GM12873 (cell line): Measurements from ENCODE around the gene CHFR.

Experiments
- TF ChIP-seq, protein P1 (sequence below): IDR thresholded peaks from 2 replicates; pipeline ENCODE4 v1.5.1; 2012; ENCODE audit warnings: low read depth, mild to moderate bottlenecking, moderate library complexity, low read length, control low read depth; ENCODE audit not compliant: insufficient read depth; ENCODE audit errors: missing control alignments

Gene CHFR

GRCh38 chr12:132921685-132922084 is 34.3 kb upstream of the CHFR start:
- TF ChIP-seq, protein P1, sequence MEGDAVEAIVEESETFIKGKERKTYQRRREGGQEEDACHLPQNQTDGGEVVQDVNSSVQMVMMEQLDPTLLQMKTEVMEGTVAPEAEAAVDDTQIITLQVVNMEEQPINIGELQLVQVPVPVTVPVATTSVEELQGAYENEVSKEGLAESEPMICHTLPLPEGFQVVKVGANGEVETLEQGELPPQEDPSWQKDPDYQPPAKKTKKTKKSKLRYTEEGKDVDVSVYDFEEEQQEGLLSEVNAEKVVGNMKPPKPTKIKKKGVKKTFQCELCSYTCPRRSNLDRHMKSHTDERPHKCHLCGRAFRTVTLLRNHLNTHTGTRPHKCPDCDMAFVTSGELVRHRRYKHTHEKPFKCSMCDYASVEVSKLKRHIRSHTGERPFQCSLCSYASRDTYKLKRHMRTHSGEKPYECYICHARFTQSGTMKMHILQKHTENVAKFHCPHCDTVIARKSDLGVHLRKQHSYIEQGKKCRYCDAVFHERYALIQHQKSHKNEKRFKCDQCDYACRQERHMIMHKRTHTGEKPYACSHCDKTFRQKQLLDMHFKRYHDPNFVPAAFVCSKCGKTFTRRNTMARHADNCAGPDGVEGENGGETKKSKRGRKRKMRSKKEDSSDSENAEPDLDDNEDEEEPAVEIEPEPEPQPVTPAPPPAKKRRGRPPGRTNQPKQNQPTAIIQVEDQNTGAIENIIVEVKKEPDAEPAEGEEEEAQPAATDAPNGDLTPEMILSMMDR: peak; percentile 26

DNA sequence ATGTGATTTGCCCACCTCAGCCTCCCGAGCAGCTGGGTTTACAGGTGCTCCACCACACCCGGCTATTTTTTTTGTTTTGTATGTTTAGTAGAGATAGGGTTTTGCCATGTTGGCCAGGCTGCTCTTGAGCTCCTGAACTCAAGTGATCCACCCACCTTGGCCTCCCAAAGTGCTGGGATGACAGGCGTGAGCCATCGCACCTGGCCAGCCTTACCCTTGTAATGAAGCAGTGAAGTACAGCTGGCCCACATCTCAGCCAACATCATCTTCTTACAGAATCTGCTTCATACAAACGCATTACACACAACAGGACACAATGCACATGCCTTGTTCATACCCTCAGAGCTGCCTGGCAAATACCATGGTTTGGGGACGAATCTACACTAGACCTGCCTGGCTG is 31.3 kb upstream of the CHFR start:
- TF ChIP-seq, protein P1: no peak

DNA sequence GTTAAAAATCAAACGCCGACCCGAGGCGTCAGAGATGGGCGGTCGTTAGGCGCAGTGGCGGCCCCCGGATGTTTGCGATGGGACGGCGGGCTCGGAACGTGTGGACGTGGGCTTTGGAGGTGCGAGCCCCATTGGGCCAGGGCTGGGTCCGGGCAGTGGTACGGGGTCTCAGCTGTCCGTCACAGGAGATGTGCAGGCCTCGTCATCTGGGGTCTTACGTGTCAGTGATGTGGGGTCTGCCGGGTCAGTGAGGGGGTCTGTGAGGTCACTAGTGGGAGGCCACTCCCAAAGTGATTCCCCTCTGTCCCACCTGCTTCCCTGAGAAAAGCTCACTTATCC is 21.6 kb upstream of the CHFR start:
- TF ChIP-seq, protein P1: no peak

GRCh38 chr12:132908145-132909029 is 21.0 kb upstream of the CHFR start:
- TF ChIP-seq, protein P1: no peak

- TF ChIP-seq, protein P1: no peak
Observed at GRCh38 chr12:132907216-132907615, 19.8 kb upstream of the CHFR start.

DNA sequence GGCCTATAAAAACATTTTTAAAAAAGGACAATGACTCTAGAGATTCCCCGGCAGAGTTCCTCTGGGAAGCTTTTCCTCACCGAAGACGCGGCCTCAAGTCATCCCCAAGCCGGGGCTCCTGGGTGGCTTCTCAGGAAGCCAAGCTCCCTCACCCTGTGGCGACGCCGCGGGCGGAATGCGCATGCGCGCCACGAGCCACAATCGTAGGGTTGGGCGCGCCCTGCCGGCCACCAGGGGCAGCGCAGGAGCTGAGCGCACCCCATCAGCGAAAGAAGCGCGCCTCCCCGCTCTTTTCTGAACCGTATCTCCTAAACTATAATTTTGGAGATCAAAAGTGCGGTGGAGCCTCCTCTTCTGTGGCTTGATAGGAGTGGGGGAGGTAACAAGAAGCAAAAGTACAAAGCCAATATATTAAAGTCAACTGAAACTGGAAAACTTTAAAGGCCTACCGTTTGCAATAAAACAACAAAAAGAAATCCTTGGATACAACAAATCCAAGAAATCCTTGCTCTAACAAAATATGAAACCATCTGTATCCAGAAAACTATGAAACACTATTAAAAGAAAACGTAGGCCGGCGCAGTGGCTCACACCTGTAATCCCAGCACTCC is 17.4 kb upstream of the CHFR start:
- TF ChIP-seq, protein P1: peak; percentile 74

DNA sequence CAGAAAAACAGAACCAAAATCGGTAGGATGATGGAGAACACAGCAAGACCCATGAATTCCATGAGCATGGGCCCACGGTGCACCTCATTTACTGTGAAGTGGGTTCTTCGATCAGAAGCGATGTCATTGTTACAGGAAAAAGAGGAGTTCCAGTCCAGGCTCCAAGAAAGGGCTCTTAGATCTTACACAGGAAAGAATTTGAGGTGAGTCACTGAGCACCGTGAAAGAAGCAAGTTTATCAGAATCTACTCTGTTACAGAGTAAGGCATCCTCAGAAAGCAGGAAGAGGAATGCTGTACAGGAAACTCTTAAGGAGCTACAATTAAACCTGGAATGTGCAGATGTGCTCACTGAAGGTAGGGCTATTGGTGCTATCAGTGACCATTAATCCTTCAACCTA is 11.6 kb upstream of the CHFR start:
- TF ChIP-seq, protein P1: no peak
